HG02973 (cell line): ENCODE data around the gene DOCK3.
"Not testable (repeated sequence)": the region's sequence is repeated elsewhere in the genome, so short reads cannot be mapped to it uniquely, and the experiment has no call there.

Experiments
- ATAC-seq: cut with Tn5 transposase; IDR thresholded peaks from one replicate; pipeline ENCODE4 v1.9.1; 2021; ENCODE audit warnings: moderate library complexity; ENCODE audit not compliant: unreplicated experiment

DOCK3 gene

DNA sequence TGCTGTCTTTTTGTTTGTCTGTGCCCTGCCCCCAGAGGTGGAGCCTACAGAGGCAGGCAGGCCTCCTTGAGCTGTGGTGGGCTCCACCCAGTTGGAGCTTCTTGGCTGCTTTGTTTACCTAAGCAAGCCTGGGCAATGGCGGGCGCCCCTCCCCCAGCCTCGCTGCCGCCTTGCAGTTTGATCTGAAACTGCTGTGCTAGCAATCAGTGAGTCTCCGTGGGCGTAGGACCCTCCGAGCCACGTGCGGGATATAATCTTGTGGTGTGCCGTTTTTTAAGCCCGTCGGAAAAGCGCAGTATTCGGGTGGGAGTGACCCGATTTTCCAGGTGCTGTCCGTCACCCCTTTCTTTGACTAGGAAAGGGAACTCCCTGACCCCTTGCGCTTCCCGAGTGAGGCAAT is 303.9 kb downstream of the DOCK3 start:
- not testable (repeated sequence) for ATAC-seq

GRCh38 chr3:50978991-50979667 is 304.4 kb downstream of the DOCK3 start:
- no peak for ATAC-seq

DNA sequence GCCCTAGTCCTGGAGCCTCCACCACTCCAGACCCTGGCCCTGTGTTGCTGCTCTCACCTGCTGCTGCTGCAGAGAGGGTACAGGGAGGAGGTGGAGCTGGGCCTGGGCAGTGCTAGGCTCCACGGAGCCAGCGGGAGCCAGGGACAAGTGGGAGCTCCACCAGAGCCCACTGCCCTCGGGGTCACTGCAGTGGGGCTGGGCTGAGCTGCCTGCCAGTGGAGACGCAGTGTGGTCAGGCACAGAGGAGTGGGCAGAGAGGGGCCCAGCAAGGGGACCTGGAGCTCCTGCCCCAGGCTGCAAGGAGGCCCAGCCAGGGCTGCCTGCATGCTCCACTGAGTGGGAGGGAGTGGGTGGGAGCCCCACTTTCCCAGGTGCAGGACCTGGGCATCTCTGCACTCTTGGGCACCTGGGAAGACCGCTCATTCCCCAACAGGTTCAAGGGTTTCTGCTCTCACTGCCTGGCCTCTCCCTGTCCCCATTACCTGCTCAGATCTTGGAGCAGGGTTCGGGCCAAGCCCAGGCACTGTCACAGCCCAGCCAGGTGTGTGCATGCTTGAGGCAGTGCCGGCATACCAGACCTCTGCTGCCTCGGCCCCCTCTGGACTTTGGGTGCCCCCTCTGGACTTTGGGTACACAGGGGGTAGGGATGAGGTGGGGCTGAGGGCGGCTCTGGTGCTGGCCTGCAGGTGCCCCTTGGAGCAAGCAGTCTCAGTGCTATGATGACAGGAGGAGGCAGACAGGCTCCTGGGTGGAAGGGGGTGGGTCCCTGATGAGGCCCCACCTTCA is 308.0 kb downstream of the DOCK3 start:
- no peak for ATAC-seq

DNA sequence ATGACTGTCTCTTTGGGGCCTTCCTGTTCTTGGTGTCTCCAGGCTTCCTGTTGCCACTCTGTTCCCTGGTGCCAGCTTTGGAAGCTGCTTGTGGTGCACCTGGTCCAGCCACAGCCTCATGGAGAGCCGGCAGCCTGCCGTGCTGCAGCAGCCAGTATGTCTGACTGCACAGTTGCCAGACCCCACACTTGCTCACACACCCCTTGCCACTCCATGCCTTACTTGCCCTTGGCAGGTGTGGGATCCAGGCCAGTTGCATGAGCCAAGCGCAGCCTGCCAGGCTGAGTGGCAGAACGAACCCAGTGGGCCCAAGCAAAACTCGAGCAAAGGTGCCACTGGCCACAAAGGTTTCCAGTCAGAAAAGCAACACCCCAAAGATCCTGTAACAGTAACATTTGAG is 309.2 kb downstream of the DOCK3 start:
- no peak for ATAC-seq

GRCh38 chr3:50985893-50986292 is 311.2 kb downstream of the DOCK3 start:
- no peak for ATAC-seq

- no peak for ATAC-seq
Measured at GRCh38 chr3:50986726-50987125, 312.0 kb downstream of the DOCK3 start.

DNA sequence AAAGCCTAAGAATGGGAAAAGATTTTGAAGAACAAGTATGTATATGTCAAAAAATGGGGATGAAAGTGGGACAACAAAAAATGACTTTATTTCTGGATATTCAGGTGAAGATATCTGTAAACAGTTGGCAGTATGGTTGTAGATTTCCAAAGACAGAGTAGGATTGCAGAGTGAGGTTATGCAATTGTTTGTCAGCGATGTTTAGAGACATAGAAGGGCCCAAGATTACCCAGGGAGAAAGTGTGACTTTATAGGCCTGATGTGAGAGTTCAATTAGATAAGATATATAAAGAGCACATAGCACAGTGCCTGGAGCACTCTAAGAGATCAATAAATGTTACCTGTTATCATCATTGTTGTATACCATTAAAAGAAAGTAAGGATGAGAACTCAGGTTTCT is 319.8 kb downstream of the DOCK3 start:
- no peak for ATAC-seq

GRCh38 chr3:50995085-50995824 is 320.5 kb downstream of the DOCK3 start:
- no peak for ATAC-seq

DNA sequence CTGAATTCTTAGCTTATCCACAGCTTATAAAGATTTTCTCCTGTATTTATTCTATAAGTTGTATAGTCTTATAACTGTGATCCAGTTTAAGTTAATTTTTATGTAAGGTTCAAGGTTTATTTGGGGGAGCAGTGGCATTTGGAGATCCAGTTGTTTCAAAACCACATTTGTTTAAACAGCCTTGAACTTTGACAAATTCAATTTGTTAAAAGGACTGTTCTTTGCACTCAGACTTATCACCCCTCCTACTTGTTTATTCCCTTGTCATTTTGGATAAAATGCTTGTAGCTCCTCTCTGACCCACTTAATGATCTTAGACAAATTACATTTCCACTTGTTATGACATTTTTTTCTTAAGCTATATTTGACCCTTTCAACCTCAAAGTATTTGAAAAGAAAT is 327.8 kb downstream of the DOCK3 start:
- no peak for ATAC-seq

DNA sequence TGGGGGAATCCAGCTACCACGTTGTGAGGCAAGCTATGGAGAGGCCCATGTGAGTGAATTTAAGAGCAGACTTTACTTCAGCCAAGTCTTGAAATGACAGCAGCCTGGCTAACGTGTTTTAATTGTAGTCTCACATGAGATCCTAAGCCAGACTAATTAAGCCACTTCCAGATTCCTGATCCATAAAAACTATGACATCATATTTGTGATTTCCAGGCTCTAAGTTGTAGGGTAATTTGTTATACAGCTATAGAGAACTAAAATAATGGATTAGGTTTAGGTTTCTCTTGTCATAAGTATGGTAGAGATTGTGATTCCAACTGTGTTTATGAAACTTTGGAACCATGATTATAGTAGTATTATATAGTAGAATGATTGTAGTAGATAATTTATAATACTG is 329.5 kb downstream of the DOCK3 start:
- no peak for ATAC-seq

DNA sequence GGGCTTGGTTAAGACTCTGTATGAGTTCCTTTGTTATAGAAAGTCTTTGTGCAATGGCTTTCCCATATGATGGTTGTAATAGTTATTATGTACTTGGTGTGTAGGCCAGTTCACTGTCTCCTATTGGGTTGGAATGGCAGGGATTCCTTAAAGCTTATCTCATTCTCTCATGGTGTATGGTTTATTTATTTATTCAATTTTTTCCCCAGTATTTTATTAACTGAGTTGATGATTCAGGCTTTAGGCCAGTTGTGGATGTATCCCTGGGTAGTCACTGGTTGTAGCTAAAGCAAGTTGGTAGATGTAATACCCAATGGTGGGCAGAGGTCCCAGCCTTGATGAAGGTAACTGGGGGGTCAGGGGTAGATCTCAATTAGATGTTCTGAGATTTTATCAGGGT is 349.4 kb downstream of the DOCK3 start:
- ATAC-seq = no peak

- no peak for ATAC-seq
Measured at GRCh38 chr3:51024765-51025632, 350.3 kb downstream of the DOCK3 start.

DNA sequence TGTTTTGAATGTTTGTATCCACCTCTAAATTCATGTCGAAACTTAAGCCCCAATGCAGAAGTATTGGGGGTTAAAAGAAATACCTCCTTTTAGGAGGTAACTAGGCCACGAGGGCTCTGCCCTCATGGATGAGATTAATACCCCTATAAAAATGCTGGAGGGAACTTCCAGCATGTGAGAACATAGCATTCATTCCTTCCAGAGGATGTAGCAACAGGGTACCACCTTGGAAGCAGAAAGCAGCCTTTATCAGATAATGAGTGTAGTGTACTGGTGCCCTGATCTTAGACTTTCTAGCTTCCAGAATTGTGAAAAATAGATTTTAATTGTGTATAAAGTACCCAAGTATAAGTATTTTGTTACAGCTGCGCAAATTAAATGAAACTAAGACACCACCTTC is 356.9 kb downstream of the DOCK3 start:
- no peak for ATAC-seq

- ATAC-seq = no peak
Measured at GRCh38 chr3:51035630-51036029, 360.9 kb downstream of the DOCK3 start.

DNA sequence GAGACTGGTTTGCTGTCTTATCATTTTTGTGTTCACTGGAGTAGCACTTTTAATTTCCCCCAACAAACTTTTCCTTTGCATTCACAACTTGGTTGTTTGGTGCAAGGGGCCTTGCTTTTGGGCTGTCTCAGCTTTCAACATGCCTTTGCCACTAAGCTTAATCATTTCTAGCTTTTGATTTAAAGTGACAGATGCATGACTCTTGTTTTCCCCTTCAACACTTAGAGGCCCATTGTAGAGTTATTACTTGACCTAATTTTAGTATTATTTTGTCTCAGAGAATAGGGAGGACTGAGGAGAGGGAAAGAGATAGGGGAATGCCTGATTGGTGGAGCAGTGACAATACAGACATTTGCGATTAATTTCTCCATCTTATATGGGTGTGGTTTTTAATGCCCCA is 370.3 kb downstream of the DOCK3 start:
- ATAC-seq = no peak

GRCh38 chr3:51052562-51052961 is 377.8 kb downstream of the DOCK3 start:
- no peak for ATAC-seq

- no peak for ATAC-seq
Measured at GRCh38 chr3:51057121-51057520, 382.4 kb downstream of the DOCK3 start.

GRCh38 chr3:51063053-51063452 is 388.3 kb downstream of the DOCK3 start:
- no peak for ATAC-seq

GRCh38 chr3:51075221-51075775 is 400.6 kb downstream of the DOCK3 start:
- no peak for ATAC-seq

- ATAC-seq = no peak
Measured at GRCh38 chr3:51082363-51082762, 407.6 kb downstream of the DOCK3 start.

GRCh38 chr3:51083490-51083889 is 408.8 kb downstream of the DOCK3 start:
- ATAC-seq = no peak
